GM12801 (cell line): ENCODE results near the gene CILP2.

Experiments
- TF ChIP-seq, protein P1 (sequence below): IDR thresholded peaks from one replicate; pipeline ENCODE4 v1.5.1; 2011; ENCODE audit warnings: control low read depth; ENCODE audit not compliant: insufficient read length; ENCODE audit errors: extremely low read depth

The CILP2 gene

DNA sequence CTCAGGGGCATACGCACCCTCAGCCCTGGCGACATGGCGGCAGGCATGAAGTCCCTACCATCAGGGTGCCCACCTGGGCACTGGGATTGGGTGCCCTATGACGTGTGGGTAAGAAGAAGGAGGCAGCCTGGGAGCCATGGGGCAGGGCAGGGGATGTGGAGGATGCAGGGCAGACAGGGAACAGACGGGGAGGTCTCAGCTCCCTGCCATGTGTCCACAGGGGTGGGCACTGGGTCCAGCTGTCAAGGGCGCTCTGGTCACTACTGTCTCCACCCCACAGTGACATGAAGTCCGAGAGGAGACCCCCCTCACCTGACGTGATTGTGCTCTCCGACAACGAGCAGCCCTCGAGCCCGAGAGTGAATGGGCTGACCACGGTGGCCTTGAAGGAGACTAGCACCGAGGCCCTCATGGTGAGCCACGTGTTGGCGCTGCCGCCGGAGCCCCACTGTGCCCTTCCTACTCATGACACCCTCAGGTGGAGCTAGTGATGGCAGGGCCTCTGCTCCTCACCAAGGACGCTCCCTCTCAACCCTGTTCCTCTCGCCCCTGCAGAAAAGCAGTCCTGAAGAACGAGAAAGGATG lies 45.9 kb upstream of the CILP2 start:
- TF ChIP-seq, protein P1, sequence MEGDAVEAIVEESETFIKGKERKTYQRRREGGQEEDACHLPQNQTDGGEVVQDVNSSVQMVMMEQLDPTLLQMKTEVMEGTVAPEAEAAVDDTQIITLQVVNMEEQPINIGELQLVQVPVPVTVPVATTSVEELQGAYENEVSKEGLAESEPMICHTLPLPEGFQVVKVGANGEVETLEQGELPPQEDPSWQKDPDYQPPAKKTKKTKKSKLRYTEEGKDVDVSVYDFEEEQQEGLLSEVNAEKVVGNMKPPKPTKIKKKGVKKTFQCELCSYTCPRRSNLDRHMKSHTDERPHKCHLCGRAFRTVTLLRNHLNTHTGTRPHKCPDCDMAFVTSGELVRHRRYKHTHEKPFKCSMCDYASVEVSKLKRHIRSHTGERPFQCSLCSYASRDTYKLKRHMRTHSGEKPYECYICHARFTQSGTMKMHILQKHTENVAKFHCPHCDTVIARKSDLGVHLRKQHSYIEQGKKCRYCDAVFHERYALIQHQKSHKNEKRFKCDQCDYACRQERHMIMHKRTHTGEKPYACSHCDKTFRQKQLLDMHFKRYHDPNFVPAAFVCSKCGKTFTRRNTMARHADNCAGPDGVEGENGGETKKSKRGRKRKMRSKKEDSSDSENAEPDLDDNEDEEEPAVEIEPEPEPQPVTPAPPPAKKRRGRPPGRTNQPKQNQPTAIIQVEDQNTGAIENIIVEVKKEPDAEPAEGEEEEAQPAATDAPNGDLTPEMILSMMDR, result no peak

DNA sequence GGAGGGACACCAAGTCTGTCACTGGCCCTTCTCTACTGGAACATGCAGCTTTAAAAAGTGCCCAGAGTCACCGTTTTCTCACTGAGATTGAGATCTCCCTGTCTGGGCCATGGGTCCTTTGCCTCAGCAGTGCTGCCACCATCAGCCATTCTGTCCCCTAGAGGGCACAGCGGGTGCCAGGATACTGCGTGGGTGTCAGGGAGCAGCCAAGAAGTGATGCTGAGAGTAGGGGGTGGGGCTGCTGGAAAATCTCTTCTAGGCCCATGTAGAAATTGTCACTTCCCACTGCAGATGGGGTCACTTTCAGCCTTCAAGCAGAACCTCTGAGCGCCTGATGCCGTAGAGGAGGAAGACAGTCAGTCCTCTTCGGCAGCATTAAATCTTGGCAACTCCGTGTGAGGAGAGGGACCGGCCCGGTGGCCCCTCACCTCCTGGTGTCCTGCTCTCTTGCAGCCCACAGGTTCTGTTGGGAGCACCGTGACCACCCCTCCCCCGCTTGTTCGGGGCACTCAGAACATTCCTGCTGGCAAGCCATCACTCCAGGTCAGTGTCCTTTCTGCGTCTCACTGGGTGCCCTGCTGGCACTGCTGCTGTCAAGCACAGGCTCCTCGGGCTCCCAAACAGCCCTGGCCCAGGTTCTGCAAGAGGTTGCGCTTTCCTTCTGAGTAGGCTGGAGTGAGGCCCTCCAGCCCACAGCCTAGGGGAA lies 44.1 kb upstream of the CILP2 start:
- TF ChIP-seq, protein P1, result no peak

DNA sequence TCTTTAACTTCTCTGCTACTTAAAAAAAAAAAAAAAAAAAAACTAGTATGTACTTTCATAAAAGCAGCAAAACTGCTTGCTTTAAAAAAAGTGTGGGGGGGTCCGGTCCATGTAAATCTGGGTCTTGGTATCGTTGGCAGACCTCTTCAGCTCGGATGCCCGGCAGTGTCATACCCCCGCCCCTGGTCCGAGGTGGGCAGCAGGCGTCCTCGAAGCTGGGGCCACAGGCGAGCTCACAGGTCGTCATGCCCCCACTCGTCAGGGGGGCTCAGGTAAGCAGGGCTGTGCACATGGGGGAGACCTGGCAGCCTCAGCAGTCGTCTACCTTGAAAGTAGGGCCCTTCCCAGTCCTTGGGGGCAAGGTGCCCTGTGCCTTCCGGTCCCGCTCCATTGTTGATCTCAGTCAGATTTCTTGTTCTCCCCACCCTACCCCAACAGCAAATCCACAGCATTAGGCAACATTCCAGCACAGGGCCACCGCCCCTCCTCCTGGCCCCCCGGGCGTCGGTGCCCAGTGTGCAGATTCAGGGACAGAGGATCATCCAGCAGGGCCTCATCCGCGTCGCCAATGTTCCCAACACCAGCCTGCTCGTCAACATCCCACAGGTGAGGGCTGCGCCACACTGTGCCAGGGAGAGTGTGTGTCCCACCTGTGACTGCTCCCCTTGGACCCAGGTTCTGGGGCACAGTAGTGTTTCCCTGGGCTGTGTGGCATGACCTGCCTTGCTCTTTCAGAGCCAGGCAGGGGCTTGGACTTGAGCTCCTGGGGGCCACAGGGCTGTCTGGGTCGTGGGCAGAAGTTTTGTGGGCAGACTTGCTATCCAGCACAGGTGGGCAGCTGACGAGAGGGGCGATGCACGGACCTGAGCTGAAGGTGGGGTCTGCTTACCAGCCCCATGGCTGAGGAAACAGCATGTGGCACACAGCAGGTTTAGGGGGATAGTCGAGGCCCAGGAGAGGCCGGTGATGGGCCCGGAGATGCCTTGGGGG lies 42.2 kb upstream of the CILP2 start:
- TF ChIP-seq, protein P1, result no peak

DNA sequence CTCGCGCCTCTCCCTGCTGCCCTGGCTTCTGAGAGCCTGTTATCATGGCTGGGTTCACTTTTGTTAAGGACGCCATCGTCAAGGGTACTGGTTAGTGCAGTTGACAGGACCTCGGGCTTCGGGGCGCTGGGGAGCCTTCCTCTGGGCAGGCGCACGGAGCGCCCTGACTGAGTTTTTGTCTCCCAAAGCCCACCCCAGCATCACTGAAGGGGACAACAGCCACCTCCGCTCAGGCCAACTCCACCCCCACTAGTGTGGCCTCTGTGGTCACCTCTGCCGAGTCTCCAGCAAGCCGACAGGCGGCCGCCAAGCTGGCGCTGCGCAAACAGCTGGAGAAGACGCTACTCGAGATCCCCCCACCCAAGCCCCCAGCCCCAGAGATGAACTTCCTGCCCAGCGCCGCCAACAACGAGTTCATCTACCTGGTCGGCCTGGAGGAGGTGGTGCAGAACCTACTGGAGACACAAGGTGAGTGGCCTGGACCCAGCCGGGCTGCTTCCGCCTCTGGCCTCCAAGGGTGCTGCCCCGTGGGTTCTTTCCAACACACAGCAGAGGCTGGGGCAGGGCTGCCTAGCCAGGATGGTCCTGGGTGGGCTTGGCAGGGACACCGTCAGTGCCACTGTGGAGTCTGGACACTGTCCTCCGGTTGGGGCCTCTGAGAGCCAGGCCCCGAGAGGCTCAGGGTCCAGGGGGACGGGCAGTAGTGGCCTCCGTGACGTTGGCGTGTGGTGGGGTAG lies 39.6 kb upstream of the CILP2 start:
- TF ChIP-seq, protein P1, result no peak

DNA sequence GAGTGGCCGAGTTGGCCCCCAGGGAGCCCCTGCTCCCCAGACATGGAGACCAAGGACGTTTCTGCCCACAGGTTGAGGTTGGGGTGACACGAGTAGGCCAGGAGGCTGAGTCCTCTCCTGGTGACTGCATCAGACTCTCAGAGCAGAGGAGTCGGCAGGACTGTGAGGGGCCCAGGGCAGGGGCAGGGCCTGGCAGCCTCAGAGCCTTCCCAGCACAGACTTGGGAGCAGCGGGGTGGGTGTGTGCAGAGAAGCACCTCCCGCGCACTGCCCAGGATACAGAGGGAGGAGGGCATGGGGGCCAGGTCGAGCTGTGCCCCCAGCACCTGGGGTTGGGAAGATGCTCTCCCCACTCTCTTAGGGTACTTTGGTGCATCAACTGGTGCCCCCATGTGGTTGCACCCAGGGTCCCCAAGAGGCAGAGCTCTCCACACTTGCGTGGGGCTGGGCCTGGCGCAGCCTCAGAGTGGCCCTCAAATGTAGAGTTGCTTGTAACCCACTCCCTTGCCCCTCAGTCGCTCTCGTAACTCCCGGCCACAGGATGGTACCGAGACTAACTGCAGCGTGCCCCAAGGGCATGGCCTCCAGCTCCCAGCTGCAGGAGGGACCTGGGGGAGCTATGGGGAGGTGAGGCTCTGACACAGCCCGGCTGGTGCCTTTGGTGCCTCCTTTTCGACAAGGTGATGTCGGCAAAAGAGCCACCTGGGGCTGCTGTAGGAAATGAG lies 38.6 kb upstream of the CILP2 start:
- TF ChIP-seq, protein P1, result no peak

DNA sequence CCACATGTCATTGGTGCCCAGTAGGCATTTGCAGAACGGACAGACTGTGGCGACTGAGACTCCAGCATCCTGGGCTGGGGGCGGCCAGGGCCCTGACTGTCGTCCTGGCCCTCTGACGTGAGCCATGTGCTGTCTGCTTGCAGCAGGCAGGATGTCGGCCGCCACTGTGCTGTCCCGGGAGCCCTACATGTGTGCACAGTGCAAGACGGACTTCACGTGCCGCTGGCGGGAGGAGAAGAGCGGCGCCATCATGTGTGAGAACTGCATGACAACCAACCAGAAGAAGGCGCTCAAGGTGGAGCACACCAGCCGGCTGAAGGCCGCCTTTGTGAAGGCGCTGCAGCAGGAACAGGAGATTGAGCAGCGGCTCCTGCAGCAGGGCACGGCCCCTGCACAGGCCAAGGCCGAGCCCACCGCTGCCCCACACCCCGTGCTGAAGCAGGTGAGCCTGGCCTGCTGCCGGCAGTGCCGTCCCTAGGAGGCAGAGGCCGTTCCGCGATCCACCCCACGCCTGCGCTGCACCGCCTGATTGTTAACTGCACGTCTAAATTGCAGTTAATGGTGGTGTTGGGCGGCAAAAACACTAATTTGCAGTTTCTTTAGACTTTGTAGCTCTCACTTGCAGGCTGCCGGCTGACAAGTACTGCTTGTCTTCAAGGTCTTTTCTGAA lies 37.0 kb upstream of the CILP2 start:
- TF ChIP-seq, protein P1, result no peak
